Daoy (cell line): Measurements from ENCODE around the gene ERN1. TPM values are rescaled to one million over a fixed set of nuclear protein-coding genes. Genes with fewer than 3 reads are reported as not detected.

Experiments
- DNase-seq: peaks from one replicate; pipeline ENCODE4 v3.0.0-alpha.2; 2015; ENCODE audit warnings: low read depth
- total RNA-seq: library from RNA; depleted of rRNA; stranded (reverse); fragments of >200 nt; shearing (Covaris generic); gene quantifications from 2 replicates; pipeline ENCODE4 v1.2.3, GENCODE V29; 2014

ERN1 gene
- total RNA-seq, 1 experiment from 2014 or later, result 5.2 TPM

DNA sequence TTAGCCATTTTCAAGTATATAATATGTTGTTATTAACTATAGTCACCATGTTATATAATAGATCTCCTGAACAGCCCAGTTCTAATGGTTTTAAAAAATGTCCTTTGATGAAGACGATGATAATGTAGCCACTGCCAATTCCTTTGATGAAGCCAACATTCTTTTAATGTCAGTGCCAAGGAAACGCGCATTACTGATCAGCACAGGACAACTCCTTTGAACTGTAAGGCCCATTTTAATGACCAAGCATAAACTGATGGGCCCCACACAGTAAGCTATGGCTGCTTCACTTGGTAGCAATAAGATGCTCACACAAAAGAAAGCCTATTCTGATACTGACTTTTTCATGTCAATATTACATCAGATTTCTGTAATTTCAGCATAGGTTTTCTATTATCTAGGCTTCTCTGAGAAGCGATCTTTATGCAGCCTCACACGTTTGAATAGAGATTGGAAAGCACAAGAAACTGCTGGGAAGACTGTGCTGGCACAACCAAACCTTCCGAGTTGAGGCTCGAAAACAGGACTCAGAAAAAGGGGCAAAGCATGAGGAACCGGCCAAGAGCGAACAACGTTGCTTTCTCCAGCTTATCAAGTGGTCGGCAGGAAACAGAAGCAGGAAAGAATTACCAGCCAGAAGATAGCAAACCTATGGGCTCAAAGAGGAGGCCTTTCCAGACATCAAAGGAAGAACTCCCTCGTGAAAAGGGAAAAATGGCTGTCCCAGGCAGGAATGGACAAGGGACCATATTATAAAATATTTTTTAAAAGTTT, 19.4 kb downstream of the ERN1 start:
- no peak for DNase-seq

DNA sequence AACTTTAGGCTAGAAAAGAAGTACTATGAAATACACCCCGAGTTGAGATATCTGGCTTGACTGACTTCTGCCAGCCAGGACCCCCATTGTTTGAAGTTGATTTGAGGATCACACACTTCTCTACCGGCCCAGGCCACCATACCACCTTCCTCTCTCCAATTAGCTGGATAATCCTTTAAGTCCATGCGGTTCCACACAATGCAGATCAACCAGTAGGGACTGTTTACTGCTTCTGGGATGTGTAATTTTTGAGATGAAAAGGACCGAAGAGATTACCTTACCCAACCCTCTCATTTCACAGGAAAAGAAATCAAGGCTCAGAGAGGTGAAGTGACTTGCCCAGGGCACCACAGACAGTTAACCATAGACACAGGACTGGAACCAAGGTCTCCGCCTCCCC, 20.5 kb downstream of the ERN1 start:
- no peak for DNase-seq

DNA sequence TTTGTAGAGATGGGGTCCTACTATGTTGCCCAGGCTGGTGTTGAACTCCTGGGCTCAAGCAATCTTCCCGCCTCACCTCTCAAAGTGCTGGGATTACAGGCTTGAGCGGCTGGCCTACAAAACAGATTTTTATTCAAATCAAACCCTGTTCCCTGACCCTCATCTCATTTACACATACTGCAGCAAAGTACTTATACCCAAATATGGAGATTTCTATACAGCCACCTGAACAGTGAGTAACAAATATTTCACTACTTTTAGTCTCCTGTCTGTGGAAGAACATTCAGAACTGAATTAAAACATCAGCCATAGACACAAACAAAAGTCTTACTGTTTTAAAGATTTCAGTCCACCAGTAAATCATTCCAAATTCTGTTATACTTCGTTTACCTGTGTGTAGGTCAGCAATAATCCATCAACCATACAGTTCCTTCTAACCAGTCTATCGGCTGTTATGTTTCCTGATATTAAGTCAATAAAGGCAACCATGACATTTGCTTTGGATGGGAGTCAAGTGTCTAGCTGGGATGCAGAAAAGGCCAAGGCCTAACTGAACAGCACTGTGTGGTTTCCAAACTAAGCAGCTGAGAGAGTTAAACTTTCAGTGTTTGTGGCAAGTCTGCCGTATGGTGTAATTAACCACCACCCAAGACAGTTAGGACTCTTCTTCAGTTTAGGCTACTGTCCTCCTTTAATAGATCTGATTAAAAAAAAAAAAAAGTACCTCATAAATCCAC, 22.3 kb downstream of the ERN1 start:
- no peak for DNase-seq

DNA sequence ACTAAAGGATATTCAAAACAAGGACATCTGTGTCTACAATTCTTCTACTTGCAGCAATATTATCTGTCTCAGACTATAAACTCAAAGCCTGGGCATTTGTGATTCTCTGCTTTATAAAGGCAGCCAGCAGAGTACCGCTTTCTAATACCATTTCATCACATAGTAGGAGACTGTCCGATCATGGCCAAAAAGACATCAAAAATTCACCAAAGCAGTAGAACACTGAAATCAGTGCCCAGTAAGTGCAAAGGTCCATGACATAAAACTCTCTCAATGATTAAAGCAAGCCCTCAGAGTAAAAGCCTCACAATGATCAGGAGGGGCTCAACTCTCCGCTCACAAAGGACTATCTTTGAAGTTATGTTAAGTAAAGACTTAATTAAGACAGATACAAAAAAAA, 23.0 kb downstream of the ERN1 start:
- DNase-seq, result no peak

DNA sequence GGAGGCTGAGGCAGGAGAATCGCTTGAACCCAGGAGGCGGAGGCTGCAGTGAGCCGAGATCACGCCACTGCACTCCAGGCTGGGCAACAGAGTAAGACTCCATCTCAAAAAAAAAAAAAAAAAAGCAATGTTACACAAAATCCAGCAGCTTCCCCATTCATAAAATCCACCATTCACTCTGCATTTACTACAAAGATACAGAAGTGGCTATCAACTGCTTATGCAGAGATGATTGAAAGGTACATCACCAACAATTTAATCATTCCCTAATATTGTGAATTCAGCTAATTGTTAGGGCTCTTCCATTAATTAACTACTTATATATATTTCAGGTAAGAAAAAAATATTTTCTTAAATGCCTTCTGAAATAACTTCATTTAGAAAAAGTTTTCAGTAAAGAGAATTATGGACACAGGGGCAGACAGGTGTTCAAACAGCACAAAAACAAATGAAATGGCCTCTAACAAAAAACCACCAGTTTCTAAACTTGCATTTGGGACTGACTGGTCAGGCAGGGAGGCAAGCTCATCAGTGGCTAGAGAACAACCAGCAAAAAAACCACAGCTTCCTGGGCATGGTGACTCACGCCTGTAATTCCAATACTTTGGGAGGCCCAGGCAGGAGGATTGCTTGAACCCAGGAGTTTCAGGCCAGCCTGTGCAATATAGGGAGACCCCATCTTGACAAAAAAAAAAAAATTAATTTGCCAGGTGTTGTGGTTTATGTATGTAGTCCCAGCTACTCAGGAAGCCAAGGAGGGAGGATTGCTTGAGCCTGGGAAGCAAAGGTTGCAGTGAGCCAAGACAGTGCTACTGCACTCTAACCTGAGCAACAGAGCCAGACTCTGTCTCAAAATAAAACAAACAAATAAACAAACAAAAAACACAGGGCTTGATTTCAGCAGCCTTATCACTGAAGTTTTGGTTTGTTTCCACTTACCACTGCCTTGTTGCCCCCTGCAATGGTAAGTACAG, 26.3 kb downstream of the ERN1 start:
- DNase-seq, result peak; percentile 81

DNA sequence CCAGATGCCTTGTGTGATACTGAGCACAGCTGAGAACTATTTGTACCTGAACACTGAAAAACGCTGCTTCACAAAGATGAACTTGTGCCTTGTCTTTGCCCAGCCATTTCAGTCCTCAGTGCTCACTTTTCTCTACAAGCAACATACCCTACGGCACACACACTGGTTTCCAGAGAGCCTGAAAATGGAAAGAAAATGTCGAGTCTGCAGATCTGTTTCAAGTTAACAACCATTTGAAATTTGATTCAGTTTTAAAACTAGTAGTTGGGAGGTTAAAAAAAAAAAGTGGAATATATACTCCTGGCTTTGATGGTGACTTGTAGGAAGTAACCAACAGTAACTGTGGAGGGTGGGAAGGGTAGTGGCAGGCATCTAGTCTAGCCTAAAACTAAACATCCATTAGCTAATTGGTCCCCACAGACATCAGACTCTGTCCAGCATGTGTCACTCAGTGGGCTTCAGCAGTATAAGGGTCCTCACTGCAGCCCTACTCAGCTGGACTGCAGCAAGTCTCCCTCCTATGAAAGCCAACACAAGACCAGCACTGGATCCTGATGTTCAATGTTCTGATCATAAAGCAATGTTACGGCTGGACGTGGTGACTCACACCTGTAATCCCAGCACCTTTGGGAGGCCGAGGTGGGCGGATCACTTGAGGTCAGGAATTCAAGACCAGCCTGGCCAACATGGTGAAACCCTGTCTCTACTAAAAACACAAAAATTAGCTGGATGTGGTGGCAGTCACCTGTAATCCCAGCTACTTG, 27.1 kb downstream of the ERN1 start:
- no peak for DNase-seq

DNA sequence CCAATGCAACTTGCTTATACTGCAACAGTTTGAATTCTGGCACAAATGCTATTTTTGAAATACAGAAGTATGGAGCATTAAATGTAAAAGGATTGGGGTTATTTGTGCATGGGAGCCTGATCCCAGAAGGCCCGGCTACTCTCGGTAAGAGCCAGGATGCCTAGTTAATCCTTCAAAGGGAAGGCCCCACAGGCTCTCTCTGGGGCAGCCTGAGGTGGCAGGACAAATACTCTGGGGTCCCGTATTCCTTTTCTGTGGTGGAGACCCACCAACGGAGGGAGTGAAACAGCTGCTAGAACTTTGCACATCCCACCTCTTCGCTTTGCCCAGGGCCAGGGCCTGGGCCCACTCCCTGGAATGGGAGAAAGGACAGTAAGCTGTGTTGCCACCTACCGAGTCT, 30.4 kb downstream of the ERN1 start:
- DNase-seq, result no peak

DNA sequence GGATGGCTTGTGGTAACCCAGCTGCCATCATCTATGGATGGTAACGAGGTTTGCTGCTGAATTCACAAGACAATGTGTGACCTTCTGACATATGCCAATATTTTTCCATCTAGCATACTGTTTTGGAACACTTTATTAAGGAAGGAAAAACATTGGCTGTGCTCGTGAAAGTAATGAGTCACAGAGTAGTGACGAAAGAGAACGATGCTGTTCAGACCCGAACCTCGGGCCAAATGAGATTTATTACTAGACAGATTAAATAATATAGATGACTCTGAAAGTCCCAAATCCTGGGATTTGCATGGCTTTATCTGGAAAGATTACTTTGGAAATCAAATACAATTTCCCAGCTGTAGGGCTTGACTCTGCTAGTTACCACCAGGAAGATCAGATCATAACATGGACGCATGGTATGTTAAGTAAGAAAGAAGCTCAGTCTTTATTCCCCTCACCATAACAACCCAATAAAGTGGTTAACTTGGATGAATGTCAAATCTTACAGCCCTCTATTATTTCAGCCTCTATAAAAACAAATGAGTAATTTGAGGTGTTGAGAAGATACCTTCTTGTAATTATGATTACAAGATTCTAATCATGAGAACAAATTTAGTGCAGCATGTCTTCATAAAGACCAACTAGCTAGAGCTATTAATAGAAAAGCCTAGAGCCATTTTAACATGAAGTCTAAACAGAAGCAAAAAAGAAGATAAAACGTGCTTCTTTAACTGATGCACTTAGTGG, 32.6 kb downstream of the ERN1 start:
- no peak for DNase-seq

DNA sequence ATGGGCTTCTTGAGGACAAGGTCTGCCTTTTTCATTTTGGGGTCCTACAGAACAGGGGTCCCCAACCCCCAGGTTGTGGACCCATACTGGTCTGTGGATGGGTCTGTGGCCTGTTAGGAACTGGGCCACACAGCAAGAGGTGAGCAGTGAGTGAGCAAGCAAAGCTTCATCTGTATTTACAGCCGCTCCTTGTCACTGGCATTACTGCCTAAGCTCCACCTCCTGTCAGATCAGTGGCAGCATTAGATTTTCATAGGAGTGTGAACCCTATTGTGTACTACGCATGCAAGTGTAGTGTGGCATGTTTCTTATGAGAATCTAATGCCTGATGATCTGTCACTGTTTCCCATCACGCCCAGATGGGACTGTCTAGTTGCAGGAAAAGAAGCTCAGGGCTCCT, 33.9 kb downstream of the ERN1 start:
- no peak for DNase-seq

DNA sequence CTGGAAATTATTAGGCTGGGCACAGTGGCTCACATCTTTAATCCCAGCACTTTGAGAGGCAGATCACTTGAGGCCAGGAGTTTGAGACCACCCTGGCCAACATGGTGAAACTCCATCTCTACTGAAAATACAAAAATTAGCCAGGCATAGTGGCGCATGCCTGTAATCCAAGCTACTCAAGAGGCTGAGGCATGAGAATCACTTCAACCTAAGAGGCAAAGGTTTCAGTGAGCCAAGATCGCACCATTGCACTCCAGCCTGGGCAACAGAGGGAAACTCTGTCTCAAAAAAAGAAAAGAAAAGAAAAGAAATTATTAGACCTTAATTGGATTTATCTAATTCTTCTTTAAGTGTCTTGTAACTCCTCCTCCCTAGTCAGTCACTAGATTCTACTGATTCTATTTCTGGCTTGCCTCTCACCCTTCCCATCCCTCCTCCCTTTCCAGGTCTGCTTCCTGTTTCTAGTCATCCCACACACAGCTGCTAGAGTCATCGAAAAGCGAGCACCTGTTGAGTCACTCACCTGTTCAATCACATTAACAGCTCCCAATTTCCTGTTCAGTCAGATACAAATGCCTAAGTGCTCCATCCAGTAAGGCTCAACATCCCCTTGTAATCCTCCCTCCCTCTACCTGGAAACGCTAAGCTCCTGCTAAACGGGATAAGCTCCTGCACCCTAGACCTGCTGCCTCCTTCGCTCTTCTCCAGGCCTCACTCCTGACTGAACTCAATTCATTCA, 34.6 kb downstream of the ERN1 start:
- DNase-seq, result no peak

DNA sequence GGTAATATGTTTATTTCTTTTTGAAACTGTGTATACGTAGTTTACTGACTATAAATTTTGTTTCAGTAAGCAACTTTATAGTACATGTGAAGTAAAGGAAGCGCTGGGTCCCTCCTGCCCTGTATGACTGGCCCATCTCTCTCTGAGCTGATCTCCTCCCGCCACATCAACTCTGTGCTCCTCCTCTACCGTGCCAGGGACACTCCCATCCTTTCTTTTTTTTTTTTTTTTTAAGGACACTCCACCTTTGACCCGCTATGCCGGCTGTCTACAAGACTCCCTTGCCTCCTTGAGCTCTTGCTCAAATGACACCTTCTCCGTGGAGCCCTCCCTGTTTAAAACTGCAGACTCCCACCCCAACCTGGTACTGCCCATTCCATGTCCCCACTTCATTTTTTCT, 35.5 kb downstream of the ERN1 start:
- DNase-seq, result no peak

DNA sequence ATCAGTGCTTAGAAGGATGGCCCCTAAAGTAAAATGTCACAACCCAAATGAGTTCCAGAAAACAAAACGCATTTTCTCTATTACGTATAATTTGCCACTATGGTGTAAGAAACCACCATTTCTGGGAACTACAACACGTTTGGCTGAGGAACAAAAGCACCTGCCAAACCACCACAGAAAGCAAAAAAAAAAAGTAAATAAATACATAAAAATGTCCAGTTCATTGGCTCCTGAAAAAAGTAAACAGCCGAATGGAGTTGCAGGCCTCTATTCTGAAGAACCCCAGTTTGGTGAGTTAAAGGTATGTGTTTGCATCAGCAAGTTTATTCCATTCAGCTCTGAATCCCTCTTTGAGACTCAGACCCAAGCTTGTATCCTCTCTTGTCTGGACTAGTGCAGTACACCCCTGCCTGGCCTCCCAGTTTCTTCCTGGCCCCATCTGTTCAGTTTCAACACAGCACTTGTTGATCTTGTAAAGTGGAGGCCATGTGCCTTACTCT, 36.9 kb downstream of the ERN1 start:
- no peak for DNase-seq

DNA sequence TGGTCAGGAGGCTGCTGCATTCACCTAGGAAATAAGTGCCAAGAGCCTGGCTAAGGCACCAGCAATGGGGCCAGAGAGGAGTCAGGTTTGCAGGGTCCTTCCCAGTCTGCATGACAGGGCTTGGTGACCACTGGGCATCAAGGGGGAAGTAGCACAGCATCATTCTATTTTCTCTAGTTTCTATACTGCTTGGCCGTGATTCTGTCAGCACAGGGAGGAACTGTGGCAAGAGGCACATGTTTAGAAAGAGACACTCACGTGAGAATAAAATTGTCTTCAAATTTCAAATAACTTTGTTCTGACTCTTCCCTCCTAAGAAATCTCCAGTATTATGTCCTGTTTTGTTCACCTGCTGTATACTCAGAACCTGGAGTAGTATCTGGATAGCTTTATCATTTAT, 37.8 kb downstream of the ERN1 start:
- DNase-seq, result no peak

DNA sequence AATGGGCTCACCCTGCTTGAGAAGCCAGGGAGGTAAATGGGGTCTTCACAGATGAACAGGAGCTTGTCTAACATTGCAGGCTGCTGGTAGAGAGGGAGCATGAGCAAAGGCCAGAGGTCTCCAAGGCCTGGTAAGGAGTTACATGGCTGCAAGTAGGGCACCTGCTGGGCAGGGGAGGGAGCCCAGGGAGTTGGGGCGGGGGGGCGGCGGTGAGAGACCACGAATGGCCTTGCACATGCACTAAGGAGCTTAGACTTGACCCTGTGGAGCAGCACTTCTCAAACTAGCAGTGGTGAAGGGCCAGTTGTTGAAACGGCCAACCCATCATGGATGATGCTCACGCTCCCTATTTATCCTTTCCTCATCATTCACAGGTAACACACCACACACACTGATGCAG, 38.4 kb downstream of the ERN1 start:
- no peak for DNase-seq

DNA sequence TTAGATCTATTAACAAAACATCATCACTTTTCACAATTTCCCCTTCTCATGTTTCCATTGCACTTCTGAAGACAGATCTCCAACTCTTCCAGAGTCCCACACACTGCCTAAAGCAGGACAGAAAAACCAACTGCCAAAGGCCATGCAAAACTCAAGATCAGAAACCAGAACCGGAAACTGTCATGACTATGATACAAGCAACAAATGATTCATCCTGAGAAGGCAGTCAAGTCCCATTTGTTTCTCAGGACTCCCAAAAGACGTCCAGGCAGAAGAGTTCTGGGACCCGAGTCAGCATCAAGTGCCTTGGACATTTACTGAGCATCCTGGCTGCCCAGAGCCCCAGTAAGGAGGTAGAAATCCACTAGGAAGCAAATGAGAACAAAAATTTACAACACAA, 38.8 kb downstream of the ERN1 start:
- DNase-seq, result no peak

DNA sequence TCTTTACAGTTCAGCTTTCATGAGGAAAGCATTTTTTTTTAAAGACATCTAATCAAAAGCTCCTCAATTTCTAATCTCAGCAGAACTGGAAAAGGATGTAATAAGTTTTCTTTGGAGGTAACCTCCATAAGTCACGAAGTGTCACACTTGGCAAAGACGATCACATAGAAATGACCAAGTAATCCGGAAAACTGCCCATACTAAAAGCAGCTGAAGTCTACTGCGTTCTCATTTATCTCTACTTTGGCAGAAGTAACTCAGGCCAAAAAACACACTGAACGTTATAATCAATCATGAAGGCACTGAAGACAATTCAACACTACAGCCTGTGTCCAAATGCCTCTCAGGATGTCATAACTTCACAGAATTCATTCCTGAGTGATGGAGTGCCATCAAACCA, 39.8 kb downstream of the ERN1 start:
- DNase-seq, result no peak

DNA sequence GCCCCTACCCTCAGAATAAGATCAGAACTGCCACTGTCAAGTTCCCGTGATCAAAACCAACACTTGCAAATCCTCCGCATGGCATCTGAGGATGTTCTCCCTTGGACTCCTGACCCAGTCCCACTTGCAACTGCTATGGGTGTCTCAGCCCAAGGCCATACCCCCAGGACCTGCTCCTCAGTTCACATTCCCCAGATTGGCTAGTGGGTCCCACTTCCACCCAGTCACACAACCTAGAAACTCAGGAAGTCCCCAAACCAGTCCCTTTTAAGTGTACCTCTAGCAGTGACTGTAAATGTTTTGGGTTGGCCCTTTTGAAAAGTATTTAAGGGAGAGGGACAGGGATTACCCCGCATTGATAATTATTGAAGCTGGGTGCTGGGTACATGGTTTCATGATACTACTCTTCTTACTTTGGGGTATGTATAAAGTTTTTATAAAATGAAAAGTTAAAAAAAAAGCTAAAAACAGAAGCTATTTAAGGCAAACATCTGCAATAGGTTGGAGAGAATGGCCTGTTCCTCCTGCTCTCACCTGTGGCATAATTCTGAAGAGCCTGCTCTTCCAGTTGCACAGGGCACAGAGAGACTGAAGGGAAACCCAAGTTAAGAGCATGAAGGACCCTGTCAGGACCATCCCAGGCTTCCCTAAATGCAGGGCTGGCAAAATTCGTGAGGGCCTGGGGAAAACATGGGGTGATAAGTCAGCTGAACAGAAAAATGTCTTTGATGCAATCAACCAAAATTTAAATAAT, 42.5 kb downstream of the ERN1 start:
- DNase-seq, result no peak

DNA sequence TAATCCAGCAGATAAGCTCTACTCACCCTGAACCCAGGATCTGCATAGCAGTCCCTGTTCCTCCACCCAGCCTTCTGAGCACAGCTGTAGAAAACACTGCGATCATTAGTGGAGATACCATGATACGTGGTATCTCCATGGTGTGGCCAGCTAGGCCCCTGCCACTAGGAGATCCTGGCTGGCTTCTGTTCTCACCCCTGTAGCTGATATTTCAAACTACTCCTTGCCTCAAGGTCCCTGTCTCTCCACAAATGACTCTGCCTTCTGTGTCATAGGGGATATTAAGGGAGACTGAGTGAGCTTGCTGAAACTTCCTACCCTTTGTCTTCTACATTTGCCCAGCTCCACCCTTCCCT, 44.3 kb downstream of the ERN1 start:
- no peak for DNase-seq

DNA sequence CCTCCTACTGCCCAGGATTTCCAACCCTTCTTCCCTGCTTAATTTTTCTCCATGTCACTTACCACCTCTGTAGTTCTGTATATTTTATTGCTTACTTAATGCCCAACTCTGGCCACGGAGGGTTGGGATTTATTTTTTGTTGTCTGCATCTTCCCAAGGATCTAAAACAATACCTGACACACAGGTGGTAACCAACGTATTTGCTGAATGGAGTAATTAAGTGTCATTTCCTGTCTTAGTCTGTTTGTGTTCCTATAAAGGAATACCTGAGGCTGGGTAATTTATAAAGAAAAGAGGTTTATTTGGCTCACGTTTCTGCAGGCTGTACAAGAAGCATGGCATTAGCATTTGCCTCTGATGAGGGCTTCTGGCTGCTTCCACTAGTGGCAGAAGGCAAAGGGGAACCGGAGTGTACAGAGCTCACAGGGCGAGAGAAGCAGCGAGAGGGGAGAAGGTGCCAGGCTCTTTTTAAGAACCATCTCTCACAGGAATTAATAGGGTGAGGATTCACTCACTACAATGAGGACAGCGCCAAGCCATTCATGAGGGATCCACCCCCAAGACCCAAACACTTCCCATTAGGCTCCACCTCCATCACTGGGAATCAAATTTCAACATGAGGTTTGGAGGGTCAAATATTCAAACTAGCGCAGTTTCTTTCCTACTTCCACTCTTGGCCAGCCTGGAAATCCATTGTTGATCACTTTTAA, 44.8 kb downstream of the ERN1 start:
- DNase-seq, result no peak
